NCI-H1930 (cell line): ENCODE data around the gene ZNF195.
"Not testable (repeated sequence)": the region's sequence is repeated elsewhere in the genome, so short reads cannot be mapped to it uniquely, and the experiment has no call there.

ENCODE experiments used
- DNase-seq, 2 experiments: peaks; one replicate each; lab custom pipeline; 2025; lab: John Stamatoyannopoulos, UW

Gene ZNF195

DNA sequence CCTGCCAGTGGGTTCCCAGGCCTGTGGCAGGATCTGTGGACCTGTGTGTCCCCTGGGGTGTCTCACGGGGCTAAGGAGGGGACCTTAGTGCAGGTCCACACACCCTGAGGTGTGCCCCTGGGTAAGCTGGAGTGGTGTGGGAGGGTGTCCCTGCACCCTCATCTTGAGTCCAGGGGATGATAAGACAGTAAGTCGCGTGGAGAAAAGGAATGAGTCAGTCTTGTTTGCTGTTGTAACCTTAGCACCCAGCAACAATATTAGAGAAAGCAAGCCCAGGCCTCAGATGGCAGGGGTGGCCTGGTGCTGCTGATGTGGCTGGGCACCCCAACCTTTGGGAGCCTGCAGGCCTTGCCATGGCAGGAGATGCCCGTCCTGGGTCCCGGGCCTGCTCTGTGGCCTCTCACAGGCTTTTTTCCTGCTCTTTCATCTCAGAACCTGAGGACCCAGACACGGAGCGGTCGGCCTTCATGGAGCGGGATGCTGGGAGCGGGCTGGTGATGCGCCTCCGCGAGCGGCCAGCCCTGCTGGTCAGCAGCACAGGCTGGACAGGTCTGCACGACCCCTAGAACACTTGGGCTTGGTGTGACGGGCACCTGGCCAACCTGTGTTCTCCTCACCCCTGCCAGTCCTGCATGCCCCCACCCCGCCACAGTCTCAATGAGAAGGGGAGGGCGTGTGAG is 23.4 kb upstream of the ZNF195 start:
- DNase-seq, result not testable (repeated sequence)

DNA sequence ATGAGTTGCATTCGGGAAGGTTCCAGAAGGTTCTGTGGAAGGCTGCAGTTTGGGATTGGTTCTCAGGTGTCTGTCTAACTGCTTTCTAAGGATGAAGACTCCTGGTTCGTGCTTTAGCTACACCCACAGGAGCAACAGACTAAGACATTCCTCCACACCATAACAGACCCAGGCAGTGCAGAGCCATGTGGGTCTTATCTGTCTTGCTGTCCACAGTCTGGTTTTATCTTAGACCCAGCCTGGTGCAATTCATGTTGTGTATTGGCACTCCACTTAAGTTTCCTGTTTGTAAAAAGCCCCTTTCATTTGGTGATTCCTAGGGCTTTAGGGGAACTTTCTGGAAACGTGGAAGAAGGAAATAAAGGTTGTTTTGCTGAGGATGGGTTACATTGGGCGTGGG is 22.1 kb upstream of the ZNF195 start:
- not testable (repeated sequence) for DNase-seq

DNA sequence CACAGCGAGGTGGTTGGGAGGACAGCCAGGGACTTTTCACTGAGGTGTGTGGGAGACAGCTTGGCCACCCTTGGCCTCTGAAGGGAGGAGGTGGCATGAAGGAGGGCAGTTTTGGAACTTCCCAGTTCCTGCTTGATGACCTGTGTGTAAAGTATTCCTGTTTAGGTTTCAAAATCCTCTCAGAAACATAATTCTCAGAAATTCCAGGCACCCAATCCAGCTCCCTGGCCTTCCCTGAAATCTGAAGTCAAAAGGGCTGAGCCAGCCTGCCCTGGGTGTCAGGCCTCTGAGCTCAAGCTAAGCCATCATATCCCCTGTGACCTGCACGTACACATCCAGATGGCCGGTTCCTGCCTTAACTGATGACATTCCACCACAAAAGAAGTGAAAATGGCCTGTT is 19.6 kb upstream of the ZNF195 start:
- DNase-seq, result not testable (repeated sequence)

DNA sequence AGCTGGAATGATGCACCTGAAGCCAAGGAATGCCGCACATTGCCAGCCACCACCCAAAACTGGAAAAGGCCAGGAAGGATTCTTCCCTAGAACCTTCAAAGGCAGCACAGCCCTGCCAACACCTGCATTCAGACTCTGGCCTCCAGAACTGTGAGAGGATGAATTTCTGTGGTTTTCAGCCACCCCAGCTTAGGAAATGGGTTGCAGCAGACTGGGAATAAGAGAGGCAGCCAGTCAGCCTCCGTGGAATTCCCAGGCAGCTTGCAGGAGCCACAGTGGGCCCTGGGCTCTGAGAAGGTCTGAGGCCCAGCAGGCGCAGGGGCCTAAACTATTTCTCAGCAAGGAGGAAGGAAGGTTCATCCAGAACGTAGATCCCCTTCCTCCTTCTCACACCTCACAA is 19.2 kb upstream of the ZNF195 start:
- not testable (repeated sequence) for DNase-seq

DNA sequence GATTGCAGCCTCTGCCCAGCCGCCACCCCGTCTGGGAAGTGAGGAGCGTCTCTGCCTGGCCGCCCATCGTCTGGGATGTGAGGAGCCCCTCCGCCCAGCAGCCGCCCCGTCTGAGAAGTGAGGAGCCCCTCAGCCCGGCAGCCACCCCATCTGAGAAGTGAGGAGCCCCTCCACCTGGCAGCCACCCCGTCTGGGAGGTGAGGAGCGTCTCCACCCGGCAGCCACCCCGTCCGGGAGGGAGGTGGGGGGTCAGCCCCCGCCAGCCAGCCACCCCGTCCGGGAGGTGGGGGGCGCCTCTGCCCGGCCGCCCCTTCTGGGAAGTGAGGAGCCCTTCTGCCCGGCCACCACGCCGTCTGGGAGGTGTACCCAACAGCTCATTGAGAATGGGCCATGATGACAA is 18.3 kb upstream of the ZNF195 start:
- DNase-seq, result not testable (repeated sequence)

DNA sequence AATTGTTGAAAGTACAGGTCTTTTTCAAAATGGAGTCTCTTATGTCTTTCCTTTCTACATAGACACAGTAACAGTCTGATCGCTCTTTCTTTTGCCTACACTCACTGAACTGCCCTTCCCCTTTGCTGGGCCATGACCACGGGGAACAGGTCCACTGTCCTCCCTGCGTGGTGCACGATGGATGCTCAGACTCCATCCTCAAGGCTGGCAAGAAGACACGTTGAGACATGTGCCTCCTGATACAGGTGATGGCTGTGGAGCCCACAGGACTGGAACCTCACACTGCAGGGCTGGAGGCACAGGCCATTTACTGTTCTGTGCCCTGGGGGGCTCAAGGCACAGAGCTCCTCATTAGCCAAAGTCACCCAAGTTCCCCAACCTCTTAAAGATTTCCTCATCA is 16.5 kb upstream of the ZNF195 start:
- DNase-seq, result not testable (repeated sequence)

DNA sequence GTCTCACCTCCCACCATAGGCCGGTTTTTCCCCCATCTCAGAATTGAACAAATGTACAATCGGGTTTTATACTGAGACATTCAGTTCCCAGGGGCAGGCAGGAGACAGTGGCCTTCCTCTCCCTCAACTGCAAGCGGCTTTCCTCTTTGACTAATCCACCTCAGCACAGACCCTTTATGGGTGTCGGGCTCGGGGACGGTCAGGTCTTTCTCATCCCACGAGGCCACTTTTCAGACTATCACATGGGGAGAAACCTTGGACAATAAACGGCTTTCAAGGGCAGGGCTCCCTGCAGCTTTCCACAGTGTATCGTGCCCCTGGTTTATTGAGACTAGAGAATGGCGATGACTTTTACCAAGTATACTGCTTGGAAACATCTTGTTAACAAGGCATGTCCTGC is 16.0 kb upstream of the ZNF195 start:
- DNase-seq, result not testable (repeated sequence)

DNA sequence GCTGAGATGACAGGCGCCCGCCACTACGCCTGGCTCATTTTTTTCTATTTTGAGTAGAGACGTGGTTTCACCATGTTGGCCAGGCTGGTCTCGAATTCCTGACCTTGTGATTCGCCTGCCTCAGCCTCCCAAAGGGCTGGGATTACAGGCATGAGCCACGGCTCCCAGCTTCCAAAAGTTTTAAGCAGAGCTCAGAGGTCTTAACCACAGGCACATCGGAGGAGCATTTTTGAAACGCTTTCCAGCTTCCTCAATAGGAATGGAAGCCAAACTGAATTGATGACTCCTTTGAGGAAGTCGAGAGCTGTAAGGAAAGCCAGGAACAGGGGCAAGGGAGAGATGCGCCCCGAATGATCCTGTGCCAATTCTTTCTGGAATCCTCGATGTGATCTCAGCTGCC is 14.5 kb upstream of the ZNF195 start:
- DNase-seq, result not testable (repeated sequence)

DNA sequence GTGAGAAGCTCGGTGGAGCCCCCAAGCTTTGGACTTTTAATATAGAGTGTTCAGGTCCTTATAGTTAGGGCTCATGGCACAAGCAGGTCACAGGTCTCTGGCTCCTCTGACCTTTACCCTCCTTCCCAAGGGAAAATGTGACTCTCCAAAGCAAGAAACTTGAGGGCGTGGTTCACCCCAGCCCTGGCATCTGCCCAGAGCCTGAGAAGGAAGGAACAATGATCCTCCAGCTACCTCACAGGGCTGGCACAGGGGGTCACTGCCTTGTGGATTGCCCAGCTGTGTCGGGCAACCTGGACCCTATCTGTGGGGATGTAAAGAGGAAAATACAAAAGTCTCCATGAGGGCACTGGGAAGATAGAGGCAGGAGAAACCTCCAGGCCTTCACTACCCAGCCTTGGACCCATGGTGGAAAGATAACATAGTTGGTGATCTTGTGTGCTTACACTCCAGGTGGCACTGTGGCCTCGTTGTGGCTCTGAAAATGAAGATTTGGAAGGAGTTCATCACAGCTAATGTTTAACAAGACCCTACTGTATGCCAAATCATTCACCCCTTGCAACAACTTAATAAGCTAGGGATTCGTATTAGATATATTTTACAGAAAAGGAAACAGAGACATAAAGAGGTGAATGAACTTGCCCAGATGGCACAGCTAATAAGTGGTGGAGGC is 3.8 kb upstream of the ZNF195 start:
- DNase-seq, result no peak

DNA sequence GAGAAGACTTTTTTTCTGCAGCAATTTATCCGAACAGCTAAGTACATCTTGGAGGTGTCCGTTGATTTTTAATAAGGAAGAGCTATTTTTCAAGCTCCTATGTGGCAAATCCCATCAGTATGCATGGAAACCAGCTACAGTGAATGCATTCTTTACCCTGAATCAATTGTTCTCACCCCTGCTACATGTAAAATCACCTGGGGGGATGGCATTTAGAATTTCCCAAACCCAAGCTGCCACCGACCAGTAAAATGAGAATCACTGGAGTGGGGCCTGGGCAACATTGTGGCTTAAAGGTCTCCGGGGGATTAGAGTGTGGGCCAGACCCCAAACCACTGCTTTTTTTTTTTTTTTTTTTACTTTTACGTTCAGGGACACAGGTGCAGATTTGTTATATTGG is 2.8 kb upstream of the ZNF195 start:
- no peak for DNase-seq

DNA sequence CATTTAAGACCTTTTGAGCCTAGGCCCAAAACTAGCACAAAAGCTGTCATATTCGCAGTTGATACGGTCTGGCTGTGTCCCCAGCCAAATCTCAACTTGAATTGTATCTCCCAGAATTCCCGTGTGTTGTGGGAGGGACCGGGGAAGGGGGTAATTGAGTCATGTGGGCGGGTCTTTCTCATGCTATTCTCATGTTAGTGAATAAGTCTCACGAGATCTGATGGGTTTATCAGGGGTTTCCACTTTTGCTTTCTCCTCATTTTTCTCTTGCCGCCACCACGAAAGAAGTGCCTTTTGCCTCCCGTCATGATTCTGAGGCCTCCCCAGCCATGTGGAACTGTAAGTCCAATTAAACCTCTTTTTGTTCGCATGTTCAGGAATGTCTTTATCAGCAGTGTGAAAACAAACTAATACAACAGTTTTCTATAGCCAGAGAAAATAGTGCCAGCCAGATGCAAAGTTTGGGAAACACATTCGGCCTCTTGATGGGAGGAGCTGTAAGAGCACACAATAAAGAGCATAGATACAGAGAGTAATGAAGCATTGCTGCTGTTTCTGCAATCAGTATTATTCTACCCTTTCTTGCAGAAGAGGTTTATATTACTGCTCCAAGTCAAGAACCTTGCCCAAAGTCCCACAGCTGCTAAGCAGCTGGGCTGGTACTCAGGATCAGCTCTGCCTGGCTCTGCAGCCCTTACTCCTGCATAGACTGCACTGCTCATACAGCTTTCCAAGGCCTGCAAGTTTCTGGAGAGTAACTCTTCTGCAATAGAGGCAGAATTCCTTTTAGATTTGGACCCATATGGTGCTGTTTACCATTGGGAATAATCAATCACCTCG is 2.0 kb upstream of the ZNF195 start:
- no peak for DNase-seq

DNA sequence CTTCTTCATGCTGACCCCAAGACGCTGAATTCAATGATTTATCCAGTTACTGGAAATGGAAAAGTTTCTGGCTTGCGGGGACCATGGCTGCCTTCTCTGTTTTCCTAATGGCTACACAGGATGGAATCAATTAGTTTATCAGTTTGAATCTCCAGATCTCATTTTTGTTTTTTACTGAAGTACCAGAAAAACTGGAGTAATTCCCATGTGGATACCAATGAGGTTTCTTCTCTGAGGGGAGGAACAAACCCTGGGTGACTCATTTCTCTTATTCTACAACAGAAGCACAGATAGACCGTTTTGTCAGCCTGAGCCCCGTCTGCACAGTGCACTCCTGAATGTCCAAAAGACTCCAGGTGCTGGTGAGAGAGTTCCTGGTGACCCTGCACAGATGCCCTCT is 3.4 kb downstream of the ZNF195 start:
- DNase-seq, result no peak

DNA sequence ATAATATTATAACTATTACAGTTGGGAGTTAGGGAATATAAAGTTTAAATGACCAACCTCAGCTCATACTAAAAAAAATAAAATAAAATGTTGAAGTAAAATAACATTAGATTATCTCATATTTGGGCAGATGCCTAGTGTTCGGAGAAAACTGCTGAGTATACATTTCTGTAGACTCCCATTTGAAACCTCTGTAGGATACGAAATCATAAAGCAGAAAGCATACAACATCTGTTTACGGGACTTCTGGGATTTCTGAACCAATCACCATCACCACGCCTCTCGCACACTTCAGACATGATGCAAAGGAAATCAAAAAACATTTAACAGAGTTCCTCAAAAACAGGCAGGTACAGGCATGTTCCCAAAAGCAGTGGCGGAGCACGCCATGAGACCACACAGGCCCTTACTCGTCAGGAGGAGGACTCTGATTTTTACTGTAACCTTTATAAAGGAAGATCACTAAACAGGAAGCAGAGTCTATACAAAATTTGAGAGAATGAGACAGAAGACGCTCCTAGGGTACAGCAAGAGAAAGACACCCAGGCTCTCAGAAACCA is 8.6 kb downstream of the ZNF195 start:
- DNase-seq, result no peak

DNA sequence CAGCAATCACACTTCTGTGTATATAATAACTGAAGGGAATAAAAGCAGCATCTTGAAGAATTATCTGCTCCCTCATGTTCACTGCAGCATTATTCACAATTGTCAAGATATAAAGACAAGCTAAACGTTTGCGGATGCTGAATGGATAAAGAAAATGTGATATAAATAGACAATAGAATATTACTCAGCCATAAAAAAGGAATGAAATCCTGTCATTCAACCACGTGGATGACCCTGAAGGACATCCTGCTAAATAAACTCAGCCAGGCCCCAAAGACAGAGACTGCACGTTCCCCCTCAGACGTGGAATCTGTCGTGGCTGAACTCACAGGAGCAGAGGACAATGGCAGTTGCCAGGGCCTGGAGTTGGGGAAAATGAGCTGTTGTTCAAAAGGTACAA is 9.6 kb downstream of the ZNF195 start:
- DNase-seq, result no peak

DNA sequence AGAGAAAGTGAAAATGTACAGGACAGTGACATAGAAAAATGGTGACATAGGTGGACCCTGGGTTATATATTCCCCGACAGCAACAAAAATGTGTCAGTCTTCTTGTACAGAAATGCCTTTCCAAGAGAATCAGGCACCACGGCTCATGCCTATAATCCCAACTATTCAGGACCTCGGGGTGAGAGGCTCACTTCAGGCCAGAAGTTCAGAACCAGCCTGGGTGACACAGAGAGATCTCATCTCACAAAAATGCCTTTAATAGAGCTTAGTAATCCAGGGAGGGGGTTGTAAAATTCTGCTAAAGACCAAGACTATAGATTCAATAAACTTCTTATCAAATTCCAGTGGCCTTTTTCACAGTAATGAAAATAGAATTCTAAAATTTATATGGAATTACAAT is 10.7 kb downstream of the ZNF195 start:
- DNase-seq, result no peak

DNA sequence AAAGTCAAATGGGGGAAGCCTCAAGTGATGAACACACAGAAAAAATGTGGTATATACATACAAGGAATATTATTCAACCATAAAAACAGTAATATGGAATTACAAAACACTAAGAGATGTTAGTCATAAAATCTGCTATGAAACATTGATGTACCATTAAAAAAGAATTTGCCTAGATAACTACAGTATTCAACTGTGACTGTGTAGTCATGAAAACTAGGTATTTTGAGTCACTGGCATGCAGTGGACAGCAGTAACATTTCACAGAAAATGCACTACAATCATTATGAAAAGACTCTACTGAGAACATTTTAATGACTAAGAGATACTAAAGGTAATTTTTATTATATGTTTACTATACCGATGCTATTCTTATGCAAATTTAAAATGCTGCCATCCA is 11.7 kb downstream of the ZNF195 start:
- no peak for DNase-seq

DNA sequence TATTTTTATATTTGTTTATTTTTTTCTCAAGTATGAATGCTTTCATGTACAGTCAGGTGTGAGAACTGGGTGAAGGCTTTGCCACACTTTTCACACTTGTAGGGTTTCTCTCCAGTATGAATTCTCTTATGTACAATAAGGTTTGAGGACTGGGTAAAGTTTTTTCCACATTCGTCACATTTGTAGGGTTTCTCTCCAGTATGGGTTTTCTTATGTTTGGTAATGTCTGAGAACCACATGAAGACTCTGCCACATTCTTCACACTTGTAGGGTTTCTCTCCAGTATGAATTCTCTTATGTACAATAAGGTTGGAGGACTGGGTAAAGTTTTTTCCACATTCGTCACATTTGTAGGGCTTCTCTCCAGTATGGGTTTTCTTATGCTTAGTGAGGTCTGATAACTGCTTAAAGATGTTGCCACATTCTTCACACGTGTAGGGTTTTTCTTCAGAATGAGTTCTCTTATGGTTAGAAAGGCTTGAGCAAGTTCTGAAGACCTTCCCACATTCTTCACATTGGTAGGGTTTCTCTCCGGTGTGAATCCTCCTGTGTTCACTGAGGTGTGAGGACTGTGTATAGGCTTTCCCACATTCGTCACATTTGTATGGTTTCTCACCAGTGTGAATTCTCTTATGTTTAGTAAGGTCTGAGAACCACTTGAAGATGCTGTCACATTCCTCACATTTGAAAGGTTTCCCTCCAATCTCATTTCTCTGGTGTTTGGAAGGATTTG is 19.7 kb downstream of the ZNF195 start:
- DNase-seq, result no peak

DNA sequence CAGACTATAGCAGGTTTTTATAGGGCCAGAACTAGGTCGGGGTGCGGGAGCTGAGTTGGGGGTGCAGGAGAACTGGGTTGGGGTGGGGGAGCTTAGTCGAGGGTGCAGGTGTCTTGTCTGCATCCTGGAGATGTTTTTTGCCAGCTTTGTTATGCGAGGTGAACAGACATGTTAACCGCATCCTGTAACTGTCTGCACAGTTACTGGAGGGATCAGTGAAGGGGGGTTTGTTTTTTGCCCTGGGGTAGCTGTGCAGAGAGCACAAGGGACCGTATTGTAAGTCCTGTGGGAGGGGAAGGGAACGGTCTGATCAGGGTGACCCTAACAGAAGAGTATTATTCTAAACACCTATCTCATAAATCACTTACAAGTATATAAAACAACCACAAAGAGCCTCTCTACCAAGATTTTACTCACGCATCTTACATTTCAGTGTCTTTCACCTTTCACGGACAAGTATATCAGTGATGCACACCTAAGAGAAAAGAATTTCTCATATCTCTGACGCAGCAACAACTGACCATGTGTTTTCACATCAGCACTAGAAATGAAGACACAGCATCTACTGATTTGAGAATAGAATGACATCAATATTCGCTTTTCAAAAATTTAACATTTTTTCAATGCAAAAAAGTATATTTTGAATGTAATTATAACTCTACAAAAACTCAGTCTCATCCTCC is 20.8 kb downstream of the ZNF195 start:
- no peak for DNase-seq

DNA sequence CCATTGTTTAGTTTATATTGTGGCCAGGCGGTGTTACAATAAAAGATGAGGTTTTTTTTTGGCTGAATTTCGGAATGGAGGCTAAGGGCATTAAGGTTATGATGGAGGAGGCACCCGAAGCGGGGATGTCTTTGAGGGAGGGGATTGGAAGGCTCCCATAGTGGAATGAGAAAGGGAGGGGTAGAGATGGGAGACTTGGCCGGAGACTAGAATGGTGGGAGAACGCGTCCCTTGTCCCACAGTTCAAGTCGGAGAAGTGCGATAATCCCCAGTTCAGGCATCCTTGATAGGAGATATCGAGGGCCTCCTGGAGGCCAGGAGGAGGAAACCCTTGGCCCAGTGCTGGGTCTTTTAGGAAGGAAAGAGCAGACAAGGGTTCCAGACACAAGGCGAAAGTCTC is 21.6 kb downstream of the ZNF195 start:
- no peak for DNase-seq

DNA sequence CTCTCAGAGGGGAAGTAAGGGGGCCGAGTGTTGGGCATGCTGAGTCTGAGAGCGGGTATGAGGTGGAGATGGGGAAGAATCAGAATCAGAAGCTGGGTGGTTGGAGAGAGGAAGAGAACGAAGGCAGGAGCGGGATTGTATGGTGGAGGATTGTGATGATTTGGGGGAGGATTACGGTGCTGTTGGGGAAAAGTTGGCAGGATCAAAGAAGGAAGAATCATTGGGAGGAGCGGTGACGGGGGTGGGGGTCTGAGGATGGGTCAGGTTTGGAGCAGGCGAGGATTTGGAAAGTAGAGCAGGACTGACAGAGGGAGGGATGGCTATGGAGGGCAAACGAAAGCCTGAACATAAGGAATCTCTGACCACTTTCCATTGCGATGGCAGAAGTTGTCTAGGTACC is 22.1 kb downstream of the ZNF195 start:
- no peak for DNase-seq

DNA sequence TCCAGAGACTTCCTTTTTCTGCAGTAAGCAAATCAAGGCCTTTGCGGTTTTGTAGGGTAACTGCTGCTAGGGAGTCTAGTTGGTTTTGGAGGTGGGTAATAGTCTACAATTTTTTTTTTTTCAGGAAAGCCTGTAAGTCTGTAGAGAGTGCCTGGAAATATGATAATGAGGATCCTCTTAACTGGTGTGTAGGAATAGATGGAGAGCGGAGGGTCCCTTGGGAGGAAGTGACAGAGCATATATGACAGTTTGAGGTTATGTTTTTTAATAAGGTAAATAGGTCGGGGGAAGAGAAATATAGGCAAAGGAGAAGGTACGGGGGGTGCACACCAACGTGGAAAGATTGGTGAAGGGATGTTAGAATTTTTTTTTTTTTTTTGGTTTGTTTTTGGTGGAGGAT is 25.9 kb downstream of the ZNF195 start:
- no peak for DNase-seq
